ENCODE measurements around the gene MRE11. TPM values are rescaled to one million over a fixed set of nuclear protein-coding genes. Genes with fewer than 3 reads are reported as not detected.

The MRE11 gene
- total RNA-seq, 1 experiment from 2014 or later = 40.7 TPM

- Histone ChIP-seq H3K4ac (ENCODE audit: low read depth, low read length) (no peak overlapping the region), H3K23ac (ENCODE audit: insufficient read length, low read depth, low read length) (no peak overlapping the region), H4K5ac (ENCODE audit: insufficient read length, low read depth, low read length) (no peak overlapping the region), H4K8ac (replicated peaks; ENCODE audit: insufficient read length, low read depth, low read length) (no peak overlapping the region), H2AK5ac (ENCODE audit: insufficient read length, low read length) (no peak overlapping the region), H4K20me1 (ENCODE audit: control insufficient read depth, insufficient read depth, insufficient read length) (no peaks in the 10 kb centered on the region), H3K9ac (ENCODE audit: extremely low read depth, insufficient read length, low read length) (no peak overlapping the region), H3K79me2 (ENCODE audit: insufficient read depth, low read length) (no peaks in the 10 kb centered on the region), H2AFZ (ENCODE audit: low read length) (no peak overlapping the region), H3K9me3 (ENCODE audit: control insufficient read depth, low read depth, low read length) (no peaks in the 10 kb centered on the region), H3T11ph (ENCODE audit: low read length) (no peak overlapping the region), H2BK20ac (ENCODE audit: low read depth, low read length, poor library complexity, severe bottlenecking) (no peak overlapping the region), H3K27ac (ENCODE audit: insufficient read length, low read depth, low read length) (no peak overlapping the region), H3K4me1 (ENCODE audit: insufficient read depth, low read length) (no peaks in the 10 kb centered on the region), H2BK15ac (ENCODE audit: low read depth, low read length) (no peak overlapping the region), H2BK120ac (ENCODE audit: low read depth, low read length, poor library complexity, severe bottlenecking) (no peak overlapping the region), H3K14ac (ENCODE audit: insufficient read depth, low read length) (peak overlapping the region; percentile 25; the same call in 1 of the 2 replicates), H3K4me2 (ENCODE audit: insufficient read depth, insufficient read length, low read length) (no peak overlapping the region), H2BK5ac (ENCODE audit: insufficient read length, low read length) (no peak overlapping the region), H4K91ac (ENCODE audit: insufficient read length, low read depth, low read length) (no peak overlapping the region), H3K79me1 (ENCODE audit: insufficient read depth, low read depth, low read length, poor library complexity, severe bottlenecking) (no peaks in the 10 kb centered on the region), H3K27me3 (ENCODE audit: insufficient read depth, low read length) (no peaks in the 10 kb centered on the region), H3K56ac (ENCODE audit: insufficient read length, low read depth, low read length) (no peak overlapping the region), H3K18ac (ENCODE audit: insufficient read length, low read depth, low read length) (no peak overlapping the region), H2BK12ac (ENCODE audit: insufficient read length, low read depth, low read length) (no peak overlapping the region), H3K23me2 (ENCODE audit: insufficient read length, low read depth, low read length, poor library complexity, severe bottlenecking) (no peaks in the 10 kb centered on the region)
- H3K4me3 Mint-ChIP-seq = no peak overlapping the region
- WGBS (ENCODE audit: extremely low coverage, insufficient read length, low lambda C conversion rate) = no CpG with 5 or more reads among the region's 3 CpGs
- H3K27ac Mint-ChIP-seq = peak overlapping the region in 1 of 3 experiments; percentile 28; a peak in 1 of 7 replicates
- DNase-seq = no peak
- peaks cover 6 to 12% of the 10 kb centered on the region in 2 experiments for H3K4me1 Mint-ChIP-seq
- peaks cover 0 to 2% of the 10 kb centered on the region in 2 experiments; a peak in 1 of 5 replicates for H3K9me3 Mint-ChIP-seq
- TF ChIP-seq, protein P1, sequence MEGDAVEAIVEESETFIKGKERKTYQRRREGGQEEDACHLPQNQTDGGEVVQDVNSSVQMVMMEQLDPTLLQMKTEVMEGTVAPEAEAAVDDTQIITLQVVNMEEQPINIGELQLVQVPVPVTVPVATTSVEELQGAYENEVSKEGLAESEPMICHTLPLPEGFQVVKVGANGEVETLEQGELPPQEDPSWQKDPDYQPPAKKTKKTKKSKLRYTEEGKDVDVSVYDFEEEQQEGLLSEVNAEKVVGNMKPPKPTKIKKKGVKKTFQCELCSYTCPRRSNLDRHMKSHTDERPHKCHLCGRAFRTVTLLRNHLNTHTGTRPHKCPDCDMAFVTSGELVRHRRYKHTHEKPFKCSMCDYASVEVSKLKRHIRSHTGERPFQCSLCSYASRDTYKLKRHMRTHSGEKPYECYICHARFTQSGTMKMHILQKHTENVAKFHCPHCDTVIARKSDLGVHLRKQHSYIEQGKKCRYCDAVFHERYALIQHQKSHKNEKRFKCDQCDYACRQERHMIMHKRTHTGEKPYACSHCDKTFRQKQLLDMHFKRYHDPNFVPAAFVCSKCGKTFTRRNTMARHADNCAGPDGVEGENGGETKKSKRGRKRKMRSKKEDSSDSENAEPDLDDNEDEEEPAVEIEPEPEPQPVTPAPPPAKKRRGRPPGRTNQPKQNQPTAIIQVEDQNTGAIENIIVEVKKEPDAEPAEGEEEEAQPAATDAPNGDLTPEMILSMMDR (conservative IDR thresholded peaks at IDR 0.05) = no peak
- H3K36me3 Mint-ChIP-seq (ENCODE audit: insufficient read depth in 1 of 3, low read depth in 3 of 3) = peaks cover 7 to 36% (median 22%) of the 10 kb centered on the region in 3 experiments
- no peaks in the 10 kb centered on the region; the same call in 1 of the 2 replicates for H3K27me3 Mint-ChIP-seq (ENCODE audit: low read depth)
Observed at GRCh38 chr11:94423507-94423906, 70.1 kb downstream of the MRE11 start.

All from H9 (cell line).